DND-41 (cell line): ENCODE measurements around the gene UBL5.

ENCODE experiments used
- ATAC-seq: fragments of 200-7000 bp; cut with Tn5 transposase; 3 replicates; pipeline ENCODE4 v1.9.1; 2021; ENCODE audit warnings: low read depth; ENCODE audit not compliant: insufficient read depth
- DNase-seq: peaks from one replicate; pipeline ENCODE4 v3.0.0-alpha.2; 2020
- H2AFZ ChIP-seq: 2 replicates; pipeline ENCODE4 v1.6.0; 2012; ENCODE audit warnings: low read depth, low read length
- H3K27ac ChIP-seq: 2 replicates; pipeline ENCODE4 v1.5.1; 2012; ENCODE audit warnings: low read length, inconsistent platforms
- H3K27me3 ChIP-seq: fragments of 200-600 bp; sonication (generic); 2 replicates; pipeline ENCODE4 v1.6.0; 2012; ENCODE audit warnings: low read length, mild to moderate bottlenecking, inconsistent platforms; ENCODE audit not compliant: insufficient read depth, poor library complexity
- H3K36me3 ChIP-seq: 2 replicates; pipeline ENCODE4 v1.5.1; 2012; ENCODE audit warnings: low read length, inconsistent platforms; ENCODE audit not compliant: insufficient read depth
- H3K4me1 ChIP-seq: 2 replicates; pipeline ENCODE4 v1.5.1; 2012; ENCODE audit warnings: mild to moderate bottlenecking, low read length; ENCODE audit not compliant: insufficient read depth
- H3K4me2 ChIP-seq: 2 replicates; pipeline ENCODE4 v1.6.0; 2012; ENCODE audit warnings: mild to moderate bottlenecking, moderate library complexity, low read length, inconsistent platforms; ENCODE audit not compliant: insufficient read depth
- H3K4me3 ChIP-seq, 2 experiments: fragments of 200-600 bp in 1 of 2; shearing (Covaris generic) in 1 of 2; 2 replicates each; pipeline ENCODE4 v1.5.1; 2012 to 2016; ENCODE audit warnings: inconsistent platforms in 2 of 2, low read length in 2 of 2, mild to moderate bottlenecking in 2 of 2, low read depth in 1 of 2, moderate library complexity in 1 of 2
- H3K79me2 ChIP-seq: 2 replicates; pipeline ENCODE4 v1.6.0; 2012; ENCODE audit warnings: low read length, inconsistent platforms; ENCODE audit not compliant: insufficient read depth
- H3K9ac ChIP-seq: 2 replicates; pipeline ENCODE4 v1.6.0; 2012; ENCODE audit warnings: low read depth, mild to moderate bottlenecking, inconsistent platforms, low read length, moderate library complexity
- H3K9me3 ChIP-seq: 2 replicates; pipeline ENCODE4 v1.5.1; 2012; ENCODE audit warnings: low read length, moderate library complexity, mild to moderate bottlenecking, inconsistent platforms; ENCODE audit not compliant: insufficient read depth, severe bottlenecking
- H4K20me1 ChIP-seq: 2 replicates; pipeline ENCODE4 v1.6.0; 2012; ENCODE audit warnings: low read length; ENCODE audit not compliant: insufficient read depth
- EZH2 ChIP-seq: IDR thresholded peaks from 3 replicates; pipeline ENCODE4 v1.6.1; 2012; ENCODE audit warnings: borderline replicate concordance, low read depth, mild to moderate bottlenecking, moderate library complexity, low read length, inconsistent platforms; ENCODE audit not compliant: severe bottlenecking
- TF ChIP-seq, protein P1 (sequence below): IDR thresholded peaks from 2 replicates; pipeline ENCODE4 v1.5.1; 2012; ENCODE audit warnings: borderline replicate concordance, low read length, moderate library complexity, mild to moderate bottlenecking; ENCODE audit not compliant: poor library complexity, severe bottlenecking; ENCODE audit errors: extremely low read depth

UBL5 gene

DNA sequence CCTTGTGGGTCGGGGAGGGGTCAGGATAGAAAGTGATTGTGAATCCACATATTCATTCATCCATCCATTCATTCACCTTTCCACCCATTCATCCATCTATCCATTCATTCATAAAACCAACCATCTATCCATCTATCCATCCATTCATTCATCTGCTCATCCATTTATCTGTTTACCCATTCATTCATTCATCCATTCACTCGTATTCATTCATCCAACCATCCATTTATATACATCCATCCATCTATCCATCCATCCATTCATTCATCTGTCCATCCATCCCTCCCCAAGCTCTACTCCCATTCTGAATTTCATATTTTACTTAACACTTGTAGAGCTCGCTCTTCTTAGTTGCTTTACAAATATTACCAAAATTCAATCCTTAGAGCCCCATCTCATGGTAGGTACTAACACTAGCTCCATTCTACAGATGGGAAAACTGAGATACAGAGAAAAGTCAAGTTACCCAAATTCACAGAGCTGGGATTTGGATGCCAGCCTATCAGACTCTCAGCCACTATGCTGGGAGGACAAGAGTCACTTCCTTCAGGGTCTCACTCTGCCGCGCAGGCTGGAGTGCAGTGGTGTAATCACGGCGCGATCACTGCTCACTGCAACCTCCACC, 45.0 kb downstream of the UBL5 start:
- TF ChIP-seq EZH2 = no peak
- TF ChIP-seq, protein P1, sequence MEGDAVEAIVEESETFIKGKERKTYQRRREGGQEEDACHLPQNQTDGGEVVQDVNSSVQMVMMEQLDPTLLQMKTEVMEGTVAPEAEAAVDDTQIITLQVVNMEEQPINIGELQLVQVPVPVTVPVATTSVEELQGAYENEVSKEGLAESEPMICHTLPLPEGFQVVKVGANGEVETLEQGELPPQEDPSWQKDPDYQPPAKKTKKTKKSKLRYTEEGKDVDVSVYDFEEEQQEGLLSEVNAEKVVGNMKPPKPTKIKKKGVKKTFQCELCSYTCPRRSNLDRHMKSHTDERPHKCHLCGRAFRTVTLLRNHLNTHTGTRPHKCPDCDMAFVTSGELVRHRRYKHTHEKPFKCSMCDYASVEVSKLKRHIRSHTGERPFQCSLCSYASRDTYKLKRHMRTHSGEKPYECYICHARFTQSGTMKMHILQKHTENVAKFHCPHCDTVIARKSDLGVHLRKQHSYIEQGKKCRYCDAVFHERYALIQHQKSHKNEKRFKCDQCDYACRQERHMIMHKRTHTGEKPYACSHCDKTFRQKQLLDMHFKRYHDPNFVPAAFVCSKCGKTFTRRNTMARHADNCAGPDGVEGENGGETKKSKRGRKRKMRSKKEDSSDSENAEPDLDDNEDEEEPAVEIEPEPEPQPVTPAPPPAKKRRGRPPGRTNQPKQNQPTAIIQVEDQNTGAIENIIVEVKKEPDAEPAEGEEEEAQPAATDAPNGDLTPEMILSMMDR = no peak
- Histone ChIP-seq H3K9me3 (no peaks in the 10 kb centered on the region), H3K4me2 (no peak overlapping the region), H4K20me1 (no peaks in the 10 kb centered on the region), H3K27me3 (no peaks in the 10 kb centered on the region), H2AFZ (no peak overlapping the region), H3K9ac (no peak overlapping the region), H3K27ac (no peak overlapping the region), H3K79me2 (no peaks in the 10 kb centered on the region), H3K36me3 (no peaks in the 10 kb centered on the region), H3K4me3 (no peak overlapping the region), H3K4me1 (no peaks in the 10 kb centered on the region)
- DNase-seq (no peak), ATAC-seq (no peak)

DNA sequence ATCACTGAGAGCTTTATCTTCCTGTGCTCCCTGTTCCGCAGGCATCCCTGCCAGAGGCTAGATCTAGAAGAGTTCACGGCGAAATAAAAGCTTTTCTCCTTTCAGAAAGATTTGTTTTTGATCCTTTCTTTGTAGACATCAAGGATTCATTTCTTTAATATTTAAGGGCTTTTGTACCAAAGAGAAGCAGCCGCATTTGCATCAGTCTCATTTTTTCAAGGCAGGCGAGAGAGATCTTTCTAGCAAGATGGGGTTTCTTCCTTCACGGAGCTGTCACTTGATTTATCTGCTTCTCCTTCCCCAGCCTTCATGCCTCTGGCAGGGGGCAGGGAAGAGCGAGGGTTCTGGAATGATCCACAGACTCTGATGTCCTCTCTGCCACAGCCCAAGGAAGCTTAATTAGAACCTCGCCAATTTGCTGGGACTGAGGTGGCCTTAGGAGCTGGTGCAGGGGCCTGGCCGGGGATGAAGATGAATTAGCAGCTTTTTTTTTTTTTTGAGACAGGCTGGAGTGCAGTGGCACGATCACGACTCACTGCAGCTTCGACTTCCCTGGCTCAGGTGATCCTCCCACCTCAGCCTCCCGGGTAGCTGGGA, 47.4 kb downstream of the UBL5 start:
- Histone ChIP-seq H2AFZ (no peak overlapping the region), H3K9me3 (no peaks in the 10 kb centered on the region), H3K27me3 (no peaks in the 10 kb centered on the region), H3K4me1 (no peaks in the 10 kb centered on the region), H3K27ac (no peak overlapping the region), H4K20me1 (no peaks in the 10 kb centered on the region), H3K79me2 (no peaks in the 10 kb centered on the region), H3K36me3 (no peaks in the 10 kb centered on the region), H3K4me3 (no peak overlapping the region), H3K9ac (no peak overlapping the region), H3K4me2 (no peak overlapping the region)
- DNase-seq (no peak), ATAC-seq (no peak)
- TF ChIP-seq, protein P1 = no peak
- no peak for TF ChIP-seq EZH2

DNA sequence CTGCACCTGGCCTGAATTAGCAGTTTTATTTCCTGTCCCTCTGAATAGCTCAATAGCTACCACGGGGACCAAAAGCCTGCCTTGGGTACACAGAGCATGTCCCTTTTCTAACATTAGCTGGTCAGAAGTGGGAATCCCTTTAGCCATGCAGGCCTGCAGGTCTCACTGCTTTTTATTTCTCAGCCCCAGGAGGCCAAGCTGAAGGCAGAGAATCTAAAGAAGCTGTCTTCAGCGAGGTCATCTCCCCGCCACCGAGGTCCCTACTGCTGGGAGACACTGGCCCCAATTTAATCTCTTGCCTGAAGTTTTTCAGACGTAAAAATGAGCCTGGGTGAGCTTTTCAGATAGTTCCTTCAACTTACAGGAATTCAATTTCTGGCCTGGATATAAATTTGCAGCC, 48.1 kb downstream of the UBL5 start:
- Histone ChIP-seq H3K9ac (no peak overlapping the region), H2AFZ (no peak overlapping the region), H3K36me3 (no peaks in the 10 kb centered on the region), H3K4me1 (no peaks in the 10 kb centered on the region), H3K9me3 (no peaks in the 10 kb centered on the region), H3K27ac (no peak overlapping the region), H4K20me1 (no peaks in the 10 kb centered on the region), H3K27me3 (no peaks in the 10 kb centered on the region), H3K4me2 (no peak overlapping the region), H3K4me3 (no peak overlapping the region), H3K79me2 (no peaks in the 10 kb centered on the region)
- TF ChIP-seq EZH2 = no peak
- no peak for ATAC-seq
- DNase-seq = no peak

DNA sequence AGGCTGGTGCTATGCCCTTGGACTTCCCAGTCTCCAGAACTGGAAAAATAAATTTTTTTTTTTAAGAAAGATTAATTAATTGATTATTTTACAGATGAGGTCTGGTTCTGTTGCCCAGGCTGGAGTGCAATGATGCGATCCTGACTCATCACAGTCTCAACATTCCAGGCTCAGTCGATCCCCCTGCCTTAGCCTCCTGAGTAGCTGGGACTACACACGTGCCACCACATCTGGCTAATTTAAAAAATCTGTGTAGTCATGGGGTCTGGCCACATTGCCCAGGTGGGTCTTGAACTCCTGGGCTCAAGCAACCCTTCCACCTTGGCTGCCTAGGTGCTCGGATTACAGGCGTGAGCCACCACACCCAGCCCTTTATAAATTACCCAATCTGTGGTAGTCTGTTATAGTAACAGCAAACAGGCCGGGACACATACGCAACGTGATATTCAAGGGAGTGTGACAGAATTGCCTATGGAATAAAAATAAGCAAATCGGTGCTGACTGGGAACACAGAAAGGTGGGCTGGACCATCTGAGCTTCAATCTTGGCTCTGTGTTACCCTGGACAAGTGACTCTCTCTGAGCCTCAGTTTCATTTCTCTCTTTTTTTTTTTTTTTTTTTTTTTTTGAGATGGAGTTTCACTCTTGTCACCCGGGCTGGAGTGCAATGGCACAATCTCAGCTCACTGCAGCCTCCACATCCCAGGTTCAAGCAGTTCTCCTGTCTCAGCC, 50.2 kb downstream of the UBL5 start:
- Histone ChIP-seq H3K9ac (no peak overlapping the region), H3K4me1 (no peaks in the 10 kb centered on the region), H4K20me1 (no peaks in the 10 kb centered on the region), H3K4me2 (no peak overlapping the region), H3K79me2 (no peaks in the 10 kb centered on the region), H3K27me3 (no peaks in the 10 kb centered on the region), H3K27ac (no peak overlapping the region), H3K9me3 (no peaks in the 10 kb centered on the region), H3K36me3 (no peaks in the 10 kb centered on the region), H3K4me3 (no peak overlapping the region), H2AFZ (no peak overlapping the region)
- TF ChIP-seq, protein P1 = no peak
- TF ChIP-seq EZH2 = no peak
- ATAC-seq = no peak
- DNase-seq = no peak
